ENCODE results near the gene MGLL.

DNA sequence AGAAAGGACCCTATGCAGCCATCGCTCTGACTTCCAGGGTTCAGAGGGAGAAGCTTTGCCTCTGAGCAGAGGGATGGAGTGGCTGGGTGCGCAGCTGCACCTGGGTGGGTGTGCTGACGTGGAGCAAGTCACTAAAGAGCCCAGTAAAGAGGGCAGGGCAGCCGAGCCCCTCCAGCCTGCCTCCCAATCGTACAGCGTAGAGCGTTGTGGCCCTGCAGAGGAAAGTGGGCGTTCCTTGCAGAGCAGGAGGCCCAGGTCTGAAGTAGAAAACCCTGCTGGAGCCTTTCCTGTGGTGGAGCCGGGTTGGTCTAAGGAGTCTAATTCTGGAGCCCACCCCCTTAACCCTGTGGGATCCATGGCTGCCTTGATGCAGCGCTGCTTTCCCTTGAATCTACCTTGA is 88.5 kb downstream of the MGLL start:
- no peak for TF ChIP-seq GATA2 (IDR thresholded peaks at IDR 0.05; ENCODE audit: low read depth, low read length)
- no peak for TF ChIP-seq GATA3 (IDR thresholded peaks at IDR 0.05; ENCODE audit: low read depth, low read length)
